CD14-positive monocyte (primary cell): ENCODE results near the gene TIRAP. TPM values are rescaled to one million over a fixed set of nuclear protein-coding genes. Genes with fewer than 3 reads are reported as not detected.

Experiments
- DNase-seq, 3 donors: peaks; one replicate each; pipeline ENCODE4 v3.0.0-alpha.2; 2011 to 2022
- H2AFZ ChIP-seq: 2 replicates; pipeline ENCODE4 v1.6.0; 2012; ENCODE audit warnings: mild to moderate bottlenecking, low read depth, low read length, inconsistent platforms; ENCODE audit not compliant: insufficient read depth, poor library complexity, severe bottlenecking
- H3K27ac ChIP-seq, 2 donors: 1 replicate in 1 of 2; 2 replicates in 1 of 2; pipeline ENCODE4 v1.5.1; 2012 to 2013; ENCODE audit warnings: low read length in 2 of 2, control low read depth in 1 of 2, inconsistent platforms in 1 of 2, low read depth in 1 of 2, mild to moderate bottlenecking in 1 of 2
- H3K27me3 ChIP-seq, 2 donors: one replicate each; pipeline versions ENCODE4 v1.6.0 to v1.6.1; 2011 to 2013; ENCODE audit warnings: low read length in 2 of 2; ENCODE audit not compliant: control insufficient read depth in 2 of 2, insufficient read depth in 2 of 2
- H3K36me3 ChIP-seq, 2 donors: replicated peaks in 1 of 2; 1 replicate in 1 of 2; 2 replicates in 1 of 2; pipeline versions ENCODE4 v1.5.1 to v1.6.1; 2012 to 2013; ENCODE audit warnings: low read length in 2 of 2, control low read depth in 1 of 2, inconsistent platforms in 1 of 2, mild to moderate bottlenecking in 1 of 2; ENCODE audit not compliant: insufficient read depth in 2 of 2, control insufficient read depth in 1 of 2
- H3K4me1 ChIP-seq, 2 donors: 1 replicate in 1 of 2; 2 replicates in 1 of 2; pipeline versions ENCODE4 v1.5.1 to v1.6.1; 2012 to 2013; ENCODE audit warnings: low read length in 2 of 2, control low read depth in 1 of 2, inconsistent platforms in 1 of 2, mild to moderate bottlenecking in 1 of 2, moderate library complexity in 1 of 2; ENCODE audit not compliant: insufficient read depth in 2 of 2, control insufficient read depth in 1 of 2
- H3K4me2 ChIP-seq: replicated peaks from 2 replicates; pipeline ENCODE3; 2012; ENCODE audit warnings: low read length, moderate library complexity, mild to moderate bottlenecking; ENCODE audit not compliant: poor library complexity, severe bottlenecking; ENCODE audit errors: extremely low read depth
- H3K4me3 ChIP-seq, 3 experiments: fragments of 200-600 bp in 1 of 3; sonication (generic) in 1 of 3; replicated peaks in 1 of 3; 1 replicate in 2 of 3; 2 replicates in 1 of 3; pipeline ENCODE4 v1.5.1; 2011 to 2013; ENCODE audit warnings: low read length in 3 of 3, mild to moderate bottlenecking in 3 of 3, control low read depth in 2 of 3, low read depth in 2 of 3, inconsistent platforms in 1 of 3, moderate library complexity in 1 of 3
- H3K79me2 ChIP-seq: 2 replicates; pipeline ENCODE4 v1.6.0; 2012; ENCODE audit warnings: mild to moderate bottlenecking, control low read depth, inconsistent platforms, low read length, moderate library complexity; ENCODE audit not compliant: insufficient read depth
- H3K9ac ChIP-seq: 2 replicates; pipeline ENCODE4 v1.6.0; 2017; ENCODE audit warnings: low read length, mild to moderate bottlenecking; ENCODE audit not compliant: insufficient read depth, poor library complexity, severe bottlenecking
- H3K9me3 ChIP-seq, 2 donors: replicated peaks in 1 of 2; 1 replicate in 1 of 2; 2 replicates in 1 of 2; pipeline versions ENCODE4 v1.5.1 to v1.6.1; 2012 to 2013; ENCODE audit warnings: low read length in 2 of 2, control low read depth in 1 of 2; ENCODE audit not compliant: control insufficient read depth in 1 of 2, insufficient read depth in 1 of 2
- H4K20me1 ChIP-seq: 2 replicates; pipeline ENCODE4 v1.6.0; 2012; ENCODE audit warnings: mild to moderate bottlenecking, low read length, control low read depth, moderate library complexity; ENCODE audit not compliant: insufficient read depth
- H3K27ac Mint-ChIP-seq, 7 donors: one replicate each; pipeline ENCODE4 v1.8.0; 2020; ENCODE audit warnings: mild to moderate bottlenecking in 7 of 7, mixed read lengths in 7 of 7, moderate library complexity in 6 of 7, inconsistent platforms in 2 of 7
- H3K27me3 Mint-ChIP-seq, 3 donors: one replicate each; pipeline ENCODE4 v1.8.0; 2021 to 2022; ENCODE audit warnings: low read depth in 3 of 3, mild to moderate bottlenecking in 3 of 3, mixed read lengths in 3 of 3, moderate library complexity in 3 of 3, inconsistent platforms in 1 of 3
- H3K36me3 Mint-ChIP-seq, 2 donors: one replicate each; pipeline ENCODE4 v1.8.0; 2020; ENCODE audit warnings: mixed read lengths in 2 of 2, inconsistent platforms in 1 of 2, mild to moderate bottlenecking in 1 of 2
- H3K4me1 Mint-ChIP-seq: one replicate; pipeline ENCODE4 v1.8.0; 2020; ENCODE audit warnings: mild to moderate bottlenecking, mixed read lengths
- H3K4me3 Mint-ChIP-seq, 2 donors: one replicate each; pipeline ENCODE4 v1.8.0; 2020; ENCODE audit warnings: mild to moderate bottlenecking in 2 of 2, mixed read lengths in 2 of 2, moderate library complexity in 1 of 2
- H3K9me3 Mint-ChIP-seq, 7 donors: one replicate each; pipeline ENCODE4 v1.8.0; 2020 to 2022; ENCODE audit warnings: mixed read lengths in 7 of 7, mild to moderate bottlenecking in 6 of 7, moderate library complexity in 6 of 7, inconsistent platforms in 2 of 7
- CTCF ChIP-seq: fragments of 200-600 bp; IDR thresholded peaks from one replicate; pipeline ENCODE4 v1.8.0; 2022; ENCODE audit warnings: antibody characterized with exemption, mild to moderate bottlenecking
- WGBS: methylation state at CpG from one replicate; pipeline ENCODE4 v1.1.5; 2013; ENCODE audit warnings: missing lambda C conversion rate; ENCODE audit not compliant: insufficient coverage; 5-methylcytosine and 5-hydroxymethylcytosine counted together
- intact Hi-C, 2 donors: fragments of 100-400 bp; cut with micrococcal nuclease; formaldehyde crosslinking; loops; one replicate each; pipeline versions ENCODE4 v1.15.0 to v1.15.1; 2023
- polyA plus RNA-seq, 3 donors: library from polyadenylated mRNA; depleted of rRNA in 1 of 3; unstranded in 2 of 3; stranded (reverse) in 1 of 3; fragments of 300-500 nt in 2 of 3; fragments of >200 nt in 1 of 3; fragmentation: Illumina TruSeq in 2 of 3; gene quantifications; 1 replicate in 2 of 3; 2 replicates in 1 of 3; pipeline ENCODE4 v1.2.3, GENCODE V29; 2012 to 2021

TIRAP gene
- polyA plus RNA-seq, 3 donors, result 7.0 to 13.8 (median 11.1) TPM

- Histone ChIP-seq H3K4me2 (peak within 1 kb of the TSS; percentile 96), H3K36me3 (peaks cover 47 to 52% of the 10 kb centered on the region in 2 donors), H4K20me1 (peaks cover 8% of the 10 kb centered on the region), H2AFZ (peak within 1 kb of the TSS; percentile 85), H3K79me2 (peaks cover 43% of the 10 kb centered on the region), H3K27me3 (no peaks in the 10 kb centered on the region), H3K4me3 (peak within 1 kb of the TSS; percentile 87 to 93 (median 89)), H3K9me3 (no peaks in the 10 kb centered on the region), H3K4me1 (peaks cover 15 to 17% of the 10 kb centered on the region in 2 donors), H3K9ac (peak within 1 kb of the TSS; percentile 94), H3K27ac (peak within 1 kb of the TSS; percentile 76 to 99)
- Mint-ChIP-seq H3K27me3 (no peaks in the 10 kb centered on the region), H3K27ac (peak within 1 kb of the TSS; percentile 97 to 98 (median 97)), H3K9me3 (no peaks in the 10 kb centered on the region), H3K4me1 (peaks cover 18% of the 10 kb centered on the region), H3K36me3 (peaks cover 52 to 54% of the 10 kb centered on the region in 2 donors), H3K4me3 (peak within 1 kb of the TSS; percentile 94 to 95)
- intact Hi-C loops, result loop anchor here (2.0 to 5.0 kb wide), 3 partner anchors 57 to 677 kb away; partner anchors contain the start of genes FAM118B (in 2 of the 2), RPUSD4 (in 2 of the 2) and STT3A (in 1 of the 2)
- under 1% methylated on average over 57 of the region's 64 CpGs for WGBS
- no peak for TF ChIP-seq CTCF
- DNase-seq, result peak; percentile 99 to 100 (median 99)
Measured at GRCh38 chr11:126268708-126269579, 13.9 kb upstream of the TIRAP start, which contains the start of the genes FOXRED1 and SRPRA. FOXRED1 (plus strand) TSS chr11:126269154; CDS start chr11:126269207, 53 bp downstream. SRPRA (minus strand) TSS chr11:126268895; CDS start chr11:126268804, 91 bp downstream.

- Histone ChIP-seq H3K36me3 (peaks cover 25 to 49% of the 10 kb centered on the region in 2 donors), H3K27ac (no peak overlapping the region), H3K4me3 (no peak overlapping the region), H3K79me2 (peaks cover 12% of the 10 kb centered on the region), H3K9ac (no peak overlapping the region), H3K4me1 (peaks cover 29 to 30% of the 10 kb centered on the region in 2 donors), H4K20me1 (no peaks in the 10 kb centered on the region), H3K9me3 (no peaks in the 10 kb centered on the region), H2AFZ (no peak overlapping the region), H3K27me3 (no peaks in the 10 kb centered on the region), H3K4me2 (no peak overlapping the region)
- H3K36me3 Mint-ChIP-seq, result peaks cover 50 to 59% of the 10 kb centered on the region in 2 donors
- 94% methylated on average over 10 of the region's 11 CpGs for WGBS
- H3K9me3 Mint-ChIP-seq, result peaks cover 0 to 2% (median 0%) of the 10 kb centered on the region in 7 donors
- peaks cover 0 to 3% (median 2%) of the 10 kb centered on the region in 3 donors for H3K27me3 Mint-ChIP-seq
- peak overlapping the region in 2 of 7 donors; percentile 5 to 41 for H3K27ac Mint-ChIP-seq
- intact Hi-C loops, result no loop called here
- H3K4me1 Mint-ChIP-seq, result peaks cover 32% of the 10 kb centered on the region
- TF ChIP-seq CTCF, result no peak
- no peak overlapping the region for H3K4me3 Mint-ChIP-seq
- no peak for DNase-seq
Measured at GRCh38 chr11:126277322-126277721, 5.6 kb upstream of the TIRAP start.
